Daoy (cell line): ENCODE results near the gene YWHAH. TPM values are rescaled to one million over a fixed set of nuclear protein-coding genes. Genes with fewer than 3 reads are reported as not detected.

Source experiments
- DNase-seq: peaks from one replicate; pipeline ENCODE4 v3.0.0-alpha.2; 2015; ENCODE audit warnings: low read depth
- total RNA-seq: library from RNA; depleted of rRNA; stranded (reverse); fragments of >200 nt; shearing (Covaris generic); gene quantifications from 2 replicates; pipeline ENCODE4 v1.2.3, GENCODE V29; 2014

YWHAH gene
- total RNA-seq, 1 experiment from 2014 or later: 195 TPM

GRCh38 chr22:31950226-31950625 lies 5.9 kb downstream of the YWHAH start:
- no peak for DNase-seq

DNA sequence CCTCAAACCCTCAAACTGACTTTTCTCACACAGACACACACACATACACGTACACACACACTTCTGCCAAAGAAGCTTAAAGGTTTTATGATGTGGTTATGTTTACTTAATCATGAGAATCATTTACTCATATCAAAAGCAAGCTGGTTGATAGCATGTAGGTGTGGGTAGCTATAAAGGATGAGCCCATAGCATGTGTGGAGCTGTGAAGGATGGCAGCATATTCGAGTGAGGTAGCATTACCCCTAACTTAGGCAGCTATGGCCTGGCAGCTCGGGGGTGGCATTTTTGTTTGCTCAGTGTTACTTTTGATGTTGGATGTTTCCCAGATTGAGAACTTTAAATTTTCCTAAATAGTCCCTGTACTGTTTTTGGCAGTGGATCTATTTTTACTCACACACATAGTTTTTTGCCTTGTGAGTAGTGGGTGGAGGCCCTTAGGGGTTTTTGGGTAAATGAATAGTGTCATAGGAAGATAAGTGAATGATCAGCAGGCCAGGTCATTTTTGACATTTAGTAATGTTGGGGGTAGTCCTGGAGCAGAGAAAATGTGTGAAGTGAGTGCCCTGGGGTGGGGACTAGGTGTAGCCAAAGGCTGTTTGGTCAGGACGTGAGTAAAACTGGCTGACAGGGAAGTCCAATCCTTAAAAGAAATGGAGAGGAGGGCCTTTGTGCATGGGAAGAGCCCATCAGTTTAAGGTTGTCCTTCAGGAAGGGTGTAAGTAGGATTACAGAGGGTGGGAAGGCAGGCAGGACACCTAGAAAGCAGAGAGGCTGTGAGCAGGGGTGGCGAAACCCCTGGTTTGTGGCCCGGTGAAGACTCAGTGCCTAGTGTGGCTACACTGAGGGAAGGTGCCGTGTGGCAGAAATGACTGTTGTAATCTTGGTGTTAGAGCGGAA lies 7.1 kb downstream of the YWHAH start:
- DNase-seq: no peak

DNA sequence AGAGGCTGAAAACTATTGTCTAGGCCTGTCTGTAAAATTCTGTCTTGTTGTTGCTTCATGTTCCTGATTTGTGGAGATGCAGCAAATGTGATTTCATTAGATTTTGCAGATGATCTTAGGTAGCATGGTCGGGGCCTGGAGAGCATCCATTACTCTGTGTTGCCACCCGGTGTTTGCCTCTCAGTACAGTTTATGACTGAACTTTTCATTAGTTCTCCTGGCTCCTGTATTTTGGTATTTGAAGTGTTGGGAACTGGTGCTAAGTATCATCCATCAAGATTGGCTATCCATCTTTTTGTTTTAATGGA lies 7.7 kb downstream of the YWHAH start:
- DNase-seq: no peak

DNA sequence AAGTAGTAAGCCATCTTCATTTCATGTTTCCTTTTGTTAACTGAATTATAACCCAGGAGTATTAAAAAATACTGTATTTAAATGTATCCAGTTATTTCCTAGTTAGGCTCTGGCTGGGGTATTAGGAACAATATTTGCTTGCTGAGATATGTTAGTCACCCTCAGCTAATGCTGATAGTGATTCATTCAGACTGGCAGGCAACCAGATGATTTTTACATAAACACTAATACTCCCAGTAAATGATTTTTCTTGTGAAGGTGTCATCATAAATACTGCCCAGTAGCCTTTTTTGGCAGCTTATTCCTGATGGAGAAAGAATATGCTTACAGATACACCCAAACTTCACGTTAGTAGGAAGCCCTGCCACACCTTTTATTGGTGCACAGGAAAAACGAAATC lies 8.1 kb downstream of the YWHAH start:
- DNase-seq: peak; percentile 54

- DNase-seq: no peak
These were observed 8.9 kb downstream of the YWHAH start for GRCh38 chr22:31953261-31953660.

GRCh38 chr22:31954535-31955523 lies 10.5 kb downstream of the YWHAH start:
- DNase-seq: peak; percentile 28

- DNase-seq: no peak
These were observed 12.0 kb downstream of the YWHAH start for GRCh38 chr22:31956360-31956759.

- no peak for DNase-seq
These were observed 13.7 kb downstream of the YWHAH start for GRCh38 chr22:31957970-31958594.

DNA sequence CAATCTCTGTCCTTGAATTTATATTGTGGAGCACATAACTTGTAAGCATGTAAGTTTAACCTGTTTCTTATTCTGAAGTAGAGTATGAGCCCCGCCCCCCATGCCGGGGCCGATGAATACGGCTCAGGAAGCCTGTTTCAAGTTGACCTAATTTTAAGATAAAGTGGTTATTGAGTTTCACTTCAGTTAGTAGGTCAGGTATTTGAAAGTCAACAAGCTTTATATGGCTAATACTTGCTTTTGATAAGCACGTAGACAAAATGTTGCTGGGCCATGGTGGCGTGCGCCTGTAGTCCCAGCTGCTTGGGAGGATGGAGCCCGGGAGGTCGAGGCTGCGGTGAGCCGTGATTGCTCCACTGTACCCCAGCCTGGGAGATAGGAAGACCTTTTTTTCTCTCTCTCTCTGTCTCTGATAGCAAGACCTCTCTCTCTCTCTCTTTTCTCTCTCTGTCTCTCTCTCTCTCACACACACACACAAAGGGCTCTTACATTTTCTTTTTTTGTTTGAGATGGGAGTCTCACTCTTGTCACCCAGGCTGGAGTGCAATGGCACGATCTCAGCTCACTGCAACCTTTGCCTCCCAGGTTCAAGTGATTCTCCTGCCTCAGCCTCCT lies 14.4 kb downstream of the YWHAH start:
- no peak for DNase-seq

DNA sequence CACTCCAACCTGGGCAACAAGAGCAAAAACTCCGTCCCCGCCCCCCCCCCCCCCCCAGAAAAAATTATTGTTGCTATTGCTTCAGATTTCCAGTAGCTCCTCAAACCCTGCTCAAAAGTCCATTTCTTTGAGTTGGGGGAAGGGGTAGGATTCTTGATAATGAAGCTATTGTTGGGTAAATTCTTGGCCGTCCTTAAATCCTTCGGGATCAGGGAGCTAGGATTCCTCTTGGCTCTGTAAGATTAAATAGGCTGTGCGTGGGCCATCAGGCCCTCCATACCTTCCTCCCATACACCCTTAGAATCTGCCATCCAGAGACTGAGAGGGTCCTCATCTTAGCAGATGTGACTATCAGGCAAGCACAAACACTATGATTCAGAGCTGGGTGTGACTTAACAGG lies 16.4 kb downstream of the YWHAH start:
- no peak for DNase-seq

DNA sequence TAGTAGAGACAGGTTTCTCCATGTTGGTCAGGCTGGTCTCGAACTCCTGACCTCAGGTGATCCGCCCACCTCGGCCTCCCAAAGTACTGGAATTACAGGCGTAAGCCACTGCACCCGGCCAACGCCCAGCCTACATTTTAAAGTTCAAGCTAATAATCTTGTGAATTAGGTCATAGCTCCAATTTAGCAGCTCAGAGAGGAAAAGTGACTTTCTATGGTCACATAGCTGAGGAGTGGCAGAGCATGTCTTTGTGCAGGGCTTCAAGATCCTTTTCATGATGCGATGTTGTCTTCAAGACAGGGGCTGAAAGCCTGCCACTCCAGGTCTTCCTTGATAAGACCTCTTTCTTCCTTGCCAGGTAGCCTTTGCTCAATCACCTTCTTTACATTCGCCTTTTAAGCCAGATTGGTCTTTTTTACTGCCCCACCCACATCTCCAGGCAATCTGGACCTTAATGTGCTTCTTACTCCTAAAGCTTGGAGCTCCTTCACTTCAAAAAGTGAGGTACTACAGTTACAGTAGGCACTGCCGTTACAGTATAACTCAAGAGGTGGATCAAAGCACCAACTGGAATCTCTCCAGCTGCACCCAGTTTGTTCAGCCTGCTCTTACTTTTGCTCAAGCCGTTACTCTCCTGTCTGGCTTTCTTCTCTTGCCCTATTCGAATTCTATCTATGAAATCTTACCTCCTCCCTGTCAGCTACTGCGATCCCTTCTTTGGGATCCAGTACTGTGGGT lies 18.2 kb downstream of the YWHAH start:
- DNase-seq: no peak

- no peak for DNase-seq
These were observed 23.7 kb downstream of the YWHAH start for GRCh38 chr22:31968022-31968421.

- peak; percentile 76 for DNase-seq
These were observed 25.6 kb downstream of the YWHAH start for GRCh38 chr22:31969789-31970489.

DNA sequence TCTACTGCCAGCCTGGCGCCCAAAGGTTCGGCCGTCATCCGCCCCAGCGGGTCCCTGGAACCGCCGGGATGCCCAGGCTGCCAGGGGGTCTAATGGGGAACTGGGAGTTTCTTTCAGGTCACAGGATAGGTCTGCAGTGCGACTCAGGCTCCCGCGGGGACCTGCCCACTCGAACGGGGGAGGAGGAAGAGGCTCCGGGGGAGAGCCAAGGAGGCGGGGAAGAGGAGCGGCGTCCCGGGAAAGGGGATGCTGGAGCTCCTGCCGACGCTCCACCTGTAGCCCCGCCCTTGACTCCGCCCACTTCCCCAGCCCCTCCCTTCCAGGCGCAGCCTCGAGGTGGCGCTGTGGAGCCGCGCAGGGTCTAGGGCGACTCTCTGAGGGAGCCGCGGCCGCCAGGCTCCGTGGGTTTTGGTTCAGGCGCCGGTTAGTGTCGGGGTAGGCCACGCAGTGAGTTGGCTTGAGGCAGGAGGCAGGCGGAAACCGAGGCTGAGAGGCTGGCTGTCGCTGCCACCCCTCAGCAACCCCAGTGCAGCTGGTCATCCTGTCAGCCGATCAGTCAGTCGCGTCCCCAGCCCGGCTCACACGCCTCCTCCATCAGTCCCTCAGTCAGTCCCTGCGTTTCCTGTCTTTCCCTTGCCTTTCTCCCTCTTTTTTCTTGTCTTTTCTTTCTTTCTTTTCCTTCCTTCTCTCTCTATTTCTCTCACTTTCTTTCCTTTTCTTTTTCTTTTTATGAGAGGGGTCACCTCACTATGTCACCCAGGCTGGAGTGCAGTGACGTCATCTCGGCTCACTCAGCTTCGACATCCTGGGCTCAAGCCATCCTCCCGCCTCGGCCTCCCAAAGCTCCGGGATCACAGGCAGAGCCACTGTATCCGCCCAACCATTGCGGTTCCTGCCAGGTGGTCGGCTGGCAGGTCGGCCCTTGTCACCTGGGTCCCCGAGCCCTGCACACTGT lies 26.4 kb downstream of the YWHAH start:
- peak; percentile 89 for DNase-seq

DNA sequence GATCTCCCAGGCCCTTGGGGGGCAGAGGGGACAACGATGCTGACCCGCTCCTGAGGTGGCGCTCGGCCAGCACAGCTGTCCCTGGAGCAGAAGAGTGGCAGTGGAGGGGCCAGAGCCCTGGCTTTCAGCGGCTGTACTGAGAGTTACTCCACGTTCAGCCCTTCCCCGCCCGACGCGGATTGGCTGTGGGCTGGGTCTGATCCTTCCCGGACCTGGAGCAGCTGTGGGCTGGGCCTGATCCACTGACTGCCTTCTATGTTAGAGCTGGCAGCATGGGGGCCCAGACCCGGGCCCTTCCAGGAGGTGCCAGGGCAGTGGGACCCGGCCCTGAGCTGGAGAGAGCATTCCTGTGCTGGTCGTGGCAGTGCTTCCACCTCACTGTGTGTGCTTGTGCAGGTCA lies 27.8 kb downstream of the YWHAH start:
- DNase-seq: no peak

DNA sequence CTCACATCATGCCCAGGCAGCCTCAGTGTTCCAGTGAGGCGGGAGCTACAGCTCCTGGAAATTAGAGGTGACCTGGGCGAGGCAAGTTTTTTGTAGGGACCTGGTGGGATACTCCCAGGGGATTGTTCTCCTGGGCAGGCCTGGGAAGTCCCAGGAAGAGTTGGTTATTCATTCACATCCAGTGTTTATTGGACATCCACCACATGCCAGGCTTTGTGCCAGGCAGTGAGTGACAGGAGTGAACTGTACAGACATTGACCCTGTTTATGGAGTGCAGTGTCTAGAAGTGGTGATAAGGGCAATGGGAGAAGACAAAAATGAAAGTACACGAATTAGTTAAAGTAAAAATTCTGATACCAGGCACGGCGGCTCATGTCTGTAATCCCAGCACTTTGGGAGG lies 29.4 kb downstream of the YWHAH start:
- peak; percentile 33 for DNase-seq

DNA sequence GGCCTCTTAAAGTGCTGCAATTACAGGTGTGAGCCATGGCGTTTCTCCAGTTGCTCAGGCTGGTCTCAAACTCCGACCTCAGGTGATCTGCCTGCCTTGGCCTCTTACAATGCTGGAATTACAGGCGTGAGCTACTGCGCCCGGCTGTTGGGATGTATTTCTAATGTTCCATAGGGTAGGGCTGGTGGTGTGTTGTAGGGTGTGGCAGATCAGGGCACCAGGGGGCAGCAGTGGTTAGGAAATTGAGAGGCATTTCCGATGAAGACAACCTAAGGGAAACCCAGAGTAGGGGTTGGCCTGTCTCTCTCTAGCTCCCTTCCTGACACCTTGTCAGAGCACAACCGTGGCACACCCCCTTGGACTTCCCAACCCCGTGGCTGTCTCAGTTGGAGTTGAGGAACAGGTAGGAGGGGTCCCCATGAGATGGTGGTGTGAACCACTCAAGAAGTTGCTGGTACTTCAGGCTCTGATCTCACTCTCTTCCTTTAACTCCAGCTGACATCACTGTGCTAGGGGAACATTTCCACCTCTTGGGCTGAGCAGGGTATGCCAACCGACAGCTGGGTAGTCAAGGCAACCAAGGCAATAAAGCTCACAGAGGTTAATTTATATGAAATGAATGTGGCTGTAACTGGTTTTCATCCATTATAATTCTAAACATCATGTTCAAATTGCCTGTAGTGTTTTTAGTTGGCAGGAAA lies 33.0 kb downstream of the YWHAH start:
- DNase-seq: peak; percentile 77

DNA sequence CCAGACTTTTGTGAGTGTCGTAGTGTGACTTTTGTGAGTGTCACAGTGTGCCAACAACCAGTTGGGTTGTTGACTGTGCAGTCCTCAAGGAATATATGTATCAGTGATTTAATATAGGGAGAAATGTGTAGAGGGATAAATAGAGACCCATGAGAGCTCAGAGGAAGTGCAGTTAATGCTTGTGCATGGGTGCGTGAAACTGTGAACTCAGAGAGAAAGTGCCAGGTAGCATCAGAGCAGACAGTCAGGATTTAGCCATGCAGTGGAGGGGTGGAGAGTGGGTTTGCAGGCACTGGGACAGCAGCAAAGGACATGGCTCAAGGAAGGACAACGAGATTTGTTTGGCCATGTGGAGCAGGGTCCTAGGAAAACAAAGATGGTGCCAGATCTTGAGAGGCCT lies 33.6 kb downstream of the YWHAH start:
- no peak for DNase-seq

DNA sequence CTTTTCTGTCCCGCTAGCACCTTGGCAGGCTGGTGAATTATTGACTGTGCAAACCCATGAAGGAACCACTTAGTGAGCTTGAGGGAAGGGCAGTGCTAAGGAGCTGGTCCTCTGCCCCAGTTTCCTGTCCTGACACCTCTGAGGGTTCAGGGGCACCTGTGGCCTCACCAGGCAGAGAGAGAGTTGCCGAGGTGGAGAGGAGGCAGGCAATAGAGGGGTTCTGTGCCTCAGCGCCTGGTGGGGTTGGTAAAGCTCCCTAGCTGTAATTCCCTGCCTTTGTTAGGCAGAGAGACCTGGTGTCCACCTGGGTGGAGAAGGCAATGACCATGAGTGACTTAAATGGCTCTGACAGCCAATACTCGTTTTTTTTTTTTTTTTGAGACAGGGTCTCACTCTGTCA lies 36.3 kb downstream of the YWHAH start:
- DNase-seq: no peak
